Measurements from ENCODE around the gene TGFBR3.

Gene TGFBR3

GRCh38 chr1:91771717-91772116 lies 114.2 kb downstream of the TGFBR3 start:
- no peak for DNase-seq (ENCODE audit: low read depth)
- H3K4me3 ChIP-seq (ENCODE audit: low read depth, low read length): no peak overlapping the region
- TF ChIP-seq CTCF (IDR thresholded peaks at IDR 0.05; ENCODE audit: control insufficient read depth, extremely low read depth, insufficient read depth): no peak

- no peak for TF ChIP-seq CTCF (IDR thresholded peaks at IDR 0.05; ENCODE audit: control insufficient read depth, extremely low read depth, insufficient read depth)
Measured at GRCh38 chr1:91770667-91771268, 115.2 kb downstream of the TGFBR3 start.

GRCh38 chr1:91769742-91770141 lies 116.2 kb downstream of the TGFBR3 start:
- no peak for DNase-seq (ENCODE audit: low read depth)
- no peak for TF ChIP-seq CTCF (IDR thresholded peaks at IDR 0.05; ENCODE audit: control insufficient read depth, extremely low read depth, insufficient read depth)

More at GRCh38 chr1:91770667-91771268, 115.2 kb downstream of the TGFBR3 start:
- no peak for DNase-seq (ENCODE audit: low read depth)
- no peak overlapping the region for H3K4me3 ChIP-seq (ENCODE audit: low read depth, low read length)

GRCh38 chr1:91768786-91769725 lies 116.9 kb downstream of the TGFBR3 start:
- H3K4me3 ChIP-seq (ENCODE audit: low read depth, low read length): no peak overlapping the region
- no peak for TF ChIP-seq CTCF (IDR thresholded peaks at IDR 0.05; ENCODE audit: control insufficient read depth, extremely low read depth, insufficient read depth)
- no peak for DNase-seq (ENCODE audit: low read depth)

More at GRCh38 chr1:91769742-91770141, 116.2 kb downstream of the TGFBR3 start:
- H3K4me3 ChIP-seq (ENCODE audit: low read depth, low read length): no peak overlapping the region

- TF ChIP-seq CTCF (IDR thresholded peaks at IDR 0.05; ENCODE audit: control insufficient read depth, extremely low read depth, insufficient read depth): no peak
- H3K4me3 ChIP-seq (ENCODE audit: low read depth, low read length): no peak overlapping the region
- DNase-seq (ENCODE audit: low read depth): no peak
Measured at GRCh38 chr1:91768120-91768519, 117.8 kb downstream of the TGFBR3 start.

GRCh38 chr1:91766883-91767282 lies 119.1 kb downstream of the TGFBR3 start:
- no peak overlapping the region for H3K4me3 ChIP-seq (ENCODE audit: low read depth, low read length)
- DNase-seq (ENCODE audit: low read depth): no peak
- no peak for TF ChIP-seq CTCF (IDR thresholded peaks at IDR 0.05; ENCODE audit: control insufficient read depth, extremely low read depth, insufficient read depth)

All from LNCaP clone FGC (cell line).